Liver (tissue), 9 donors: ENCODE data around the gene ZNF532. TPM values are rescaled to one million over a fixed set of nuclear protein-coding genes. Genes with fewer than 3 reads are reported as not detected.

Experiments
- DNase-seq: peaks from one replicate; pipeline ENCODE4 v3.0.0-alpha.2; 2017; ENCODE audit warnings: low spot score
- H3K27ac ChIP-seq, 2 donors: one replicate each; pipeline ENCODE4 v1.7.0; 2013; ENCODE audit warnings: inconsistent platforms in 2 of 2, low read length in 2 of 2, control low read depth in 1 of 2, low read depth in 1 of 2, mild to moderate bottlenecking in 1 of 2
- H3K27me3 ChIP-seq, 4 donors: one replicate each; pipeline versions ENCODE4 v1.6.1 to v1.7.0; 2013; ENCODE audit warnings: low read length in 3 of 4, inconsistent platforms in 1 of 4, mild to moderate bottlenecking in 1 of 4, moderate library complexity in 1 of 4; ENCODE audit not compliant: control insufficient read depth in 4 of 4, insufficient read depth in 4 of 4
- H3K36me3 ChIP-seq, 4 donors: one replicate each; pipeline versions ENCODE4 v1.6.1 to v1.7.0; 2013; ENCODE audit warnings: low read length in 3 of 4, mild to moderate bottlenecking in 3 of 4, low read depth in 1 of 4, moderate library complexity in 1 of 4; ENCODE audit not compliant: control insufficient read depth in 4 of 4, insufficient read depth in 3 of 4
- H3K4me1 ChIP-seq, 4 donors: one replicate each; pipeline versions ENCODE4 v1.6.1 to v1.7.0; 2013; ENCODE audit warnings: low read length in 3 of 4, mild to moderate bottlenecking in 3 of 4, moderate library complexity in 1 of 4; ENCODE audit not compliant: control insufficient read depth in 4 of 4, insufficient read depth in 4 of 4
- H3K4me3 ChIP-seq, 3 donors: one replicate each; pipeline versions ENCODE4 v1.6.1 to v1.7.0; 2013; ENCODE audit warnings: low read length in 3 of 3, control low read depth in 1 of 3, low read depth in 1 of 3, mild to moderate bottlenecking in 1 of 3
- H3K9ac ChIP-seq, 2 donors: one replicate each; pipeline ENCODE4 v1.7.0; 2013; ENCODE audit warnings: low read length in 2 of 2, mild to moderate bottlenecking in 2 of 2, moderate library complexity in 2 of 2, control low read depth in 1 of 2, low read depth in 1 of 2
- H3K9me3 ChIP-seq, 4 donors: one replicate each; pipeline versions ENCODE4 v1.6.1 to v1.7.0; 2013; ENCODE audit warnings: low read length in 3 of 4; ENCODE audit not compliant: control insufficient read depth in 4 of 4
- ATF3 ChIP-seq: IDR thresholded peaks from 2 replicates; pipeline ENCODE4 v1.6.1; 2016; ENCODE audit warnings: antibody characterized with exemption
- EGR1 ChIP-seq, 2 donors: IDR thresholded peaks; 2 replicates each; pipeline ENCODE4 v1.6.1; 2016 to 2018; ENCODE audit warnings: antibody characterized with exemption in 2 of 2, low read depth in 2 of 2
- FOXA1 ChIP-seq: IDR thresholded peaks from 2 replicates; pipeline ENCODE4 v1.6.1; 2016; ENCODE audit warnings: antibody characterized with exemption
- HNF4A ChIP-seq, 2 donors: conservative IDR thresholded peaks; 2 replicates each; pipeline ENCODE4 v1.6.1; 2016; ENCODE audit warnings: antibody characterized with exemption in 2 of 2, mild to moderate bottlenecking in 2 of 2
- JUND ChIP-seq, 2 donors: IDR thresholded peaks; 2 replicates each; pipeline ENCODE4 v1.6.1; 2016; ENCODE audit warnings: antibody characterized with exemption in 2 of 2
- MAX ChIP-seq: IDR thresholded peaks from 2 replicates; pipeline ENCODE4 v1.6.1; 2016; ENCODE audit warnings: antibody characterized with exemption
- NR2F2 ChIP-seq: IDR thresholded peaks from 2 replicates; pipeline ENCODE4 v1.6.1; 2016; ENCODE audit warnings: antibody characterized with exemption
- RAD21 ChIP-seq, 2 donors: IDR thresholded peaks; 2 replicates each; pipeline ENCODE4 v1.6.1; 2016; ENCODE audit warnings: antibody characterized with exemption in 2 of 2, mild to moderate bottlenecking in 2 of 2
- REST ChIP-seq: IDR thresholded peaks from 2 replicates; pipeline ENCODE4 v1.6.1; 2016; ENCODE audit warnings: antibody characterized with exemption, mild to moderate bottlenecking
- ZBTB33 ChIP-seq: IDR thresholded peaks from 2 replicates; pipeline ENCODE4 v1.6.1; 2016; ENCODE audit warnings: antibody characterized with exemption
- WGBS: extraction: QIAGEN DNeasy Blood & Tissue Kit; methylation state at CpG from one replicate; pipeline ENCODE4 v1.1.7; 2013; 5-methylcytosine and 5-hydroxymethylcytosine counted together
- polyA plus RNA-seq, 2 donors: library from polyadenylated mRNA; stranded (reverse) in 1 of 2; unstranded in 1 of 2; fragments of 200-250 nt in 1 of 2; fragments of >200 nt in 1 of 2; fragmentation: Nextera tagmentation in 1 of 2; extraction: Ambion mirVana in 1 of 2; gene quantifications; one replicate each; pipeline versions ENCODE4 v1.2.1 to v1.2.3, GENCODE V29; 2013 to 2015
- total RNA-seq, 2 donors: library from RNA; depleted of rRNA; stranded (reverse); fragments of >200 nt; gene quantifications; one replicate each; pipeline ENCODE4 v1.2.3, GENCODE V29; 2014
- donor health status: healthy.
- donor health status: healthy.
- donor health status: healthy.
- donor health status: healthy.
- donor health status: healthy.

ZNF532 gene
- total and polyA plus RNA-seq, 4 donors, result 0.68 to 5.6 (median 2.5) TPM

- Histone ChIP-seq H3K4me3 (no peak overlapping the region), H3K9me3 (no peaks in the 10 kb centered on the region), H3K9ac (no peak overlapping the region), H3K27me3 (no peaks in the 10 kb centered on the region), H3K27ac (no peak overlapping the region), H3K36me3 (no peaks in the 10 kb centered on the region), H3K4me1 (no peaks in the 10 kb centered on the region)
- 96% methylated on average over 7 of the region's 7 CpGs for WGBS
- no peak for DNase-seq
- TF ChIP-seq HNF4A (conservative IDR thresholded peaks at IDR 0.05), result no peak
- TF ChIP-seq JUND (IDR thresholded peaks at IDR 0.05), result no peak
- no peak for TF ChIP-seq ATF3
- no peak for TF ChIP-seq ZBTB33
- no peak for TF ChIP-seq NR2F2
- TF ChIP-seq FOXA1, result no peak
- no peak for TF ChIP-seq MAX
- no peak for TF ChIP-seq EGR1 (IDR thresholded peaks at IDR 0.05; ENCODE audit: low read depth in 2 of 2)
Observed at GRCh38 chr18:58901783-58902182, 37.1 kb downstream of the ZNF532 start.

- no peak for DNase-seq
- TF ChIP-seq ATF3 (no peak), RAD21 (IDR thresholded peaks at IDR 0.05) (no peak), REST (no peak), ZBTB33 (no peak)
- H3K4me3 ChIP-seq, result no peak overlapping the region
- H3K9me3 ChIP-seq, result no peaks in the 10 kb centered on the region
- H3K9ac ChIP-seq, result no peak overlapping the region
- no peaks in the 10 kb centered on the region for H3K27me3 ChIP-seq
- H3K36me3 ChIP-seq, result no peaks in the 10 kb centered on the region
- H3K27ac ChIP-seq, result no peak overlapping the region
- WGBS, result 84% methylated on average over 5 of the region's 5 CpGs
- no peaks in the 10 kb centered on the region for H3K4me1 ChIP-seq
Observed at GRCh38 chr18:58902961-58903360, 38.3 kb downstream of the ZNF532 start.
